Astrocyte of the cerebellum (primary cell): Measurements from ENCODE around the gene NT5C3B.
"Not testable (repeated sequence)": the region's sequence is repeated elsewhere in the genome, so short reads cannot be mapped to it uniquely, and the experiment has no call there.

Experiments used
- DNase-seq: peaks from one replicate; pipeline ENCODE4 v3.0.0-alpha.2; 2011; ENCODE audit warnings: low read depth
- H3K4me3 ChIP-seq: 2 replicates; pipeline ENCODE4 v1.5.1; 2011; ENCODE audit warnings: mild to moderate bottlenecking, low read depth, low read length, moderate library complexity
- CTCF ChIP-seq: IDR thresholded peaks from 2 replicates; pipeline ENCODE4 v1.5.1; 2012; ENCODE audit warnings: low read length, low read depth, moderate library complexity, mild to moderate bottlenecking; ENCODE audit errors: missing control alignments
- in situ Hi-C: cut with HindIII; loops from 2 replicates; pipeline ENCODE4 v1.10.0; 2017; ENCODE audit warnings: low sequenced_read_pairs

The NT5C3B gene

GRCh38 chr17:41779954-41780353, 56.1 kb downstream of the NT5C3B start:
- no peak for TF ChIP-seq CTCF
- H3K4me3 ChIP-seq, result no peak overlapping the region

GRCh38 chr17:41777574-41778188, 58.4 kb downstream of the NT5C3B start:
- no peak overlapping the region for H3K4me3 ChIP-seq
- peak; percentile 5 for TF ChIP-seq CTCF
- DNase-seq, result peak; percentile 94
- in situ Hi-C loops, result no loop called here

More at GRCh38 chr17:41779954-41780353, 56.1 kb downstream of the NT5C3B start:
- in situ Hi-C loops, result no loop called here
- no peak for DNase-seq

- DNase-seq, result no peak
- in situ Hi-C loops, result no loop called here
- TF ChIP-seq CTCF, result peak; percentile 31
- H3K4me3 ChIP-seq, result no peak overlapping the region
Measured at GRCh38 chr17:41777157-41777573, 58.9 kb downstream of the NT5C3B start.

- in situ Hi-C loops, DNase-seq: not testable (repeated sequence)
Measured at GRCh38 chr17:41776262-41776900, 59.7 kb downstream of the NT5C3B start.

GRCh38 chr17:41775394-41776226, 60.4 kb downstream of the NT5C3B start:
- H3K4me3 ChIP-seq, result no peak overlapping the region
- no peak for TF ChIP-seq CTCF
- no peak for DNase-seq
- in situ Hi-C loops, result no loop called here

More at GRCh38 chr17:41776262-41776900, 59.7 kb downstream of the NT5C3B start:
- H3K4me3 ChIP-seq, result not testable (repeated sequence)
